PC-9 (cell line): Measurements from ENCODE around the gene SUGP1. TPM values are rescaled to one million over a fixed set of nuclear protein-coding genes. Genes with fewer than 3 reads are reported as not detected.

Source experiments
- BruUV-seq: library from RNA; stranded (reverse); fragments of 400-500 nt; replicated peaks from 2 replicates; lab custom pipeline; 2021; lab: Mats Ljungman, UMichigan
- CTCF ChIA-PET: fragments of 300-600 bp; sonication (Branson Sonifier 250); formaldehyde crosslinking; loops from one replicate; lab custom pipeline; 2022; ENCODE audit warnings: antibody characterized with exemption; lab: Charles Lee
- POLR2A ChIA-PET: fragments of 300-600 bp; sonication (Branson Sonifier 250); formaldehyde crosslinking; loops from one replicate; lab custom pipeline; 2022; ENCODE audit warnings: antibody characterized with exemption; ENCODE audit not compliant: unreplicated experiment; lab: Charles Lee
- DNase-seq, 2 experiments: peaks; one replicate each; pipeline versions ENCODE4 v3.0.0 to v3.0.0-alpha.2; 2015 to 2022; ENCODE audit warnings: mixed read lengths in 1 of 2
- H2AFZ ChIP-seq: fragments of 200-600 bp; sonication (generic); 2 replicates; pipeline ENCODE4 v1.8.1; 2017; ENCODE audit warnings: antibody characterized with exemption
- H3F3A ChIP-seq: fragments of 200-600 bp; sonication (generic); 2 replicates; pipeline ENCODE4 v1.8.1; 2017; ENCODE audit warnings: antibody characterized with exemption, mild to moderate bottlenecking, low read depth; ENCODE audit not compliant: insufficient read depth
- H3K27ac ChIP-seq: fragments of 200-600 bp; sonication (generic); 2 replicates; pipeline ENCODE4 v1.6.1; 2016; ENCODE audit warnings: mixed run types
- H3K27me3 ChIP-seq: fragments of 200-600 bp; sonication (generic); 2 replicates; pipeline ENCODE4 v1.6.1; 2016; ENCODE audit warnings: low read depth, mixed run types; ENCODE audit not compliant: insufficient read depth
- H3K36me3 ChIP-seq: fragments of 200-600 bp; sonication (generic); 2 replicates; pipeline ENCODE4 v1.6.1; 2016; ENCODE audit warnings: low read depth, mixed run types
- H3K4me1 ChIP-seq: fragments of 200-600 bp; sonication (generic); replicated peaks from 2 replicates; pipeline ENCODE4 v1.6.1; 2016; ENCODE audit warnings: mixed run types; ENCODE audit not compliant: insufficient read depth
- H3K4me2 ChIP-seq: fragments of 200-600 bp; sonication (generic); 2 replicates; pipeline ENCODE4 v1.6.1; 2017; ENCODE audit warnings: mixed run types
- H3K4me3 ChIP-seq: fragments of 200-600 bp; sonication (generic); 2 replicates; pipeline ENCODE4 v1.6.1; 2016; ENCODE audit warnings: mixed run types
- H3K79me2 ChIP-seq: fragments of 200-600 bp; sonication (generic); 2 replicates; pipeline ENCODE4 v1.6.1; 2017; ENCODE audit warnings: low read depth, mixed run types
- H3K9me2 ChIP-seq: fragments of 200-600 bp; sonication (generic); 2 replicates; pipeline ENCODE4 v1.8.1; 2017; ENCODE audit warnings: mild to moderate bottlenecking; ENCODE audit not compliant: insufficient read depth
- H3K9me3 ChIP-seq: fragments of 200-600 bp; sonication (generic); 2 replicates; pipeline ENCODE4 v1.8.1; 2016; ENCODE audit warnings: low read depth; ENCODE audit not compliant: insufficient read depth
- H4K20me1 ChIP-seq: fragments of 200-600 bp; sonication (generic); 2 replicates; pipeline ENCODE4 v1.8.1; 2017; ENCODE audit not compliant: insufficient read depth
- EZH2 ChIP-seq: fragments of 200-600 bp; sonication (generic); IDR thresholded peaks from 2 replicates; pipeline ENCODE4 v1.8.0; 2017; ENCODE audit warnings: antibody characterized with exemption, low read depth
- intact Hi-C: fragments of 100-400 bp; cut with micrococcal nuclease; formaldehyde crosslinking; loops from one replicate; pipeline ENCODE4 v1.10.0; 2022; ENCODE audit not compliant: unreplicated experiment
- total RNA-seq: library from RNA; stranded (reverse); gene quantifications from 2 replicates; pipeline ENCODE4 v1.2.3, GENCODE V29; 2021
- TF ChIP-seq, protein P1 (sequence below): fragments of 200-600 bp; sonication (generic); conservative IDR thresholded peaks from 2 replicates; pipeline ENCODE4 v1.6.1; 2017; ENCODE audit warnings: mixed run types, antibody characterized with exemption, mild to moderate bottlenecking, moderate library complexity

SUGP1 gene
- total RNA-seq, 1 experiment from 2014 or later, result 56.7 TPM

DNA sequence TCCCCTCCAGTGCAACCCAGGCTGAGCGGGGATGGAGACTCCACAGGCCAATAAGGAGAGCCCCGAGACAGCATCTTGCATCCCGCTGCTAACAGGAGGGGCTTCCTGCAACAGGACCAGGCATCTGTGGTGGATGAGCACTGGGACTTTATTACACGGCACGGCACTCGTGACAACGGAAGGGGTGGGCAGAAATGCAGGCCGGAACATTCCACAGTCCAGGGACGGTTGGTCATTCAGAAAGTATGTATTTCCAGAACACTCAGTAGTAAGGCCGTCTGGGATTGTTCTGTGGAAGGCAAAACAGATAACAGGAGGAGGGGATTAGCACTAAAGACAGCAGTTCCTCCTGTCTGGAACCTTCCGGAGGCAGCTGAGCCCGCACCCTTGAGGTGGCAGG lies 43.9 kb downstream of the SUGP1 start:
- no peak overlapping the region for H2AFZ ChIP-seq
- intact Hi-C loops, result no loop called here
- no peaks in the 10 kb centered on the region for H3K36me3 ChIP-seq
- H3K4me3 ChIP-seq, result no peak overlapping the region
- no peaks in the 10 kb centered on the region for H3K9me2 ChIP-seq
- POLR2A ChIA-PET, result no interaction called here
- H3K4me1 ChIP-seq, result no peaks in the 10 kb centered on the region
- TF ChIP-seq EZH2, result no peak
- TF ChIP-seq, protein P1, sequence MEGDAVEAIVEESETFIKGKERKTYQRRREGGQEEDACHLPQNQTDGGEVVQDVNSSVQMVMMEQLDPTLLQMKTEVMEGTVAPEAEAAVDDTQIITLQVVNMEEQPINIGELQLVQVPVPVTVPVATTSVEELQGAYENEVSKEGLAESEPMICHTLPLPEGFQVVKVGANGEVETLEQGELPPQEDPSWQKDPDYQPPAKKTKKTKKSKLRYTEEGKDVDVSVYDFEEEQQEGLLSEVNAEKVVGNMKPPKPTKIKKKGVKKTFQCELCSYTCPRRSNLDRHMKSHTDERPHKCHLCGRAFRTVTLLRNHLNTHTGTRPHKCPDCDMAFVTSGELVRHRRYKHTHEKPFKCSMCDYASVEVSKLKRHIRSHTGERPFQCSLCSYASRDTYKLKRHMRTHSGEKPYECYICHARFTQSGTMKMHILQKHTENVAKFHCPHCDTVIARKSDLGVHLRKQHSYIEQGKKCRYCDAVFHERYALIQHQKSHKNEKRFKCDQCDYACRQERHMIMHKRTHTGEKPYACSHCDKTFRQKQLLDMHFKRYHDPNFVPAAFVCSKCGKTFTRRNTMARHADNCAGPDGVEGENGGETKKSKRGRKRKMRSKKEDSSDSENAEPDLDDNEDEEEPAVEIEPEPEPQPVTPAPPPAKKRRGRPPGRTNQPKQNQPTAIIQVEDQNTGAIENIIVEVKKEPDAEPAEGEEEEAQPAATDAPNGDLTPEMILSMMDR, result no peak
- H3K27me3 ChIP-seq, result no peaks in the 10 kb centered on the region
- H3K4me2 ChIP-seq, result no peak overlapping the region
- no peaks in the 10 kb centered on the region for H3K79me2 ChIP-seq
- H4K20me1 ChIP-seq, result peaks cover 2% of the 10 kb centered on the region; the same call in 1 of the 2 replicates
- CTCF ChIA-PET, result no interaction called here
- DNase-seq, result no peak
- H3K27ac ChIP-seq, result no peak overlapping the region
- H3K9me3 ChIP-seq, result no peaks in the 10 kb centered on the region
- H3F3A ChIP-seq, result no peaks in the 10 kb centered on the region
- no TSS peak for BruUV-seq

GRCh38 chr19:19274716-19275565 lies 45.4 kb downstream of the SUGP1 start:
- BruUV-seq, result no TSS peak
- CTCF ChIA-PET, result no interaction called here
- intact Hi-C loops, result no loop called here

DNA sequence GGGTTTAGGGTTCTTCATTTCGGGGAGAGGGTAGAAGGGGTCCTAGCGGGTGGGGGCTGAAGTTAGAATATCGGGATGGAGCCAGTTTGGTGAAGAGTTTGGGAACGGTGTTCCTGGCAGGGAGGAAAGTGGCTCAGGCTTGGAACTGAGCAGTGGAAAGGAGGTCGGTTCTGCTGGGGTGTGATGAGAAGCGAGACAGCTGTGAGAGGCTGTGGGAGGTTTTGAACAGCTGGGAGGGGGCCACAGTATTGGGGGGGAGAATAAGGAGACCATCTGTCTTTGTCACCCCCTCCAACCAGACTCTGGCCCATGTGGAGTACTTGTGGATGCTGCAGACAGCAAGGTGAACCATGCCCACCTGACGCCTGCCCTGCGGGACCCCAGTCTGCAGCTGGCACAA lies 46.2 kb downstream of the SUGP1 start:
- H3K4me1 ChIP-seq, result no peaks in the 10 kb centered on the region
- POLR2A ChIA-PET, result no interaction called here
- intact Hi-C loops, result no loop called here
- H3K36me3 ChIP-seq, result no peaks in the 10 kb centered on the region
- no peak overlapping the region for H3K27ac ChIP-seq
- H3K79me2 ChIP-seq, result no peaks in the 10 kb centered on the region
- H3K4me3 ChIP-seq, result no peak overlapping the region
- H4K20me1 ChIP-seq, result no peaks in the 10 kb centered on the region
- no peaks in the 10 kb centered on the region for H3K27me3 ChIP-seq
- H3F3A ChIP-seq, result no peaks in the 10 kb centered on the region
- no peak overlapping the region for H3K4me2 ChIP-seq
- TF ChIP-seq EZH2, result no peak
- TF ChIP-seq, protein P1, result no peak
- H3K9me2 ChIP-seq, result no peaks in the 10 kb centered on the region
- no peak for DNase-seq
- no peak overlapping the region for H2AFZ ChIP-seq
- CTCF ChIA-PET, result no interaction called here
- BruUV-seq, result no TSS peak
- no peaks in the 10 kb centered on the region for H3K9me3 ChIP-seq

More at GRCh38 chr19:19274716-19275565, 45.4 kb downstream of the SUGP1 start:
- H3F3A ChIP-seq, result no peaks in the 10 kb centered on the region
- H3K36me3 ChIP-seq, result no peaks in the 10 kb centered on the region
- no peaks in the 10 kb centered on the region for H3K79me2 ChIP-seq
- no peaks in the 10 kb centered on the region for H4K20me1 ChIP-seq
- DNase-seq, result no peak
- H3K4me3 ChIP-seq, result no peak overlapping the region
- no peak overlapping the region for H3K27ac ChIP-seq
- POLR2A ChIA-PET, result no interaction called here
- no peaks in the 10 kb centered on the region for H3K27me3 ChIP-seq
- no peak overlapping the region for H3K4me2 ChIP-seq
- no peaks in the 10 kb centered on the region for H3K9me2 ChIP-seq
- TF ChIP-seq EZH2, result no peak
- TF ChIP-seq, protein P1, result no peak
- no peak overlapping the region for H2AFZ ChIP-seq
- no peaks in the 10 kb centered on the region for H3K9me3 ChIP-seq
- no peaks in the 10 kb centered on the region for H3K4me1 ChIP-seq
